Spinal cord (tissue), 10 donors: ENCODE results near the gene TEAD1. TPM values are rescaled to one million over a fixed set of nuclear protein-coding genes. Genes with fewer than 3 reads are reported as not detected.

ENCODE experiments used
- DNase-seq, 6 donors: peaks; one replicate each; pipeline versions ENCODE4 v3.0.0 to v3.0.0-alpha.2; 2013 to 2015; ENCODE audit warnings: low spot score in 6 of 6, low read depth in 4 of 6
- H3K27ac ChIP-seq: one replicate; pipeline ENCODE4 v1.5.1; 2013; ENCODE audit warnings: low read depth, low read length, control low read depth
- H3K27me3 ChIP-seq: one replicate; pipeline ENCODE4 v1.6.1; 2013; ENCODE audit warnings: low read length; ENCODE audit not compliant: control insufficient read depth, insufficient read depth
- H3K36me3 ChIP-seq: one replicate; pipeline ENCODE4 v1.6.1; 2013; ENCODE audit warnings: low read length; ENCODE audit not compliant: control insufficient read depth, insufficient read depth
- H3K4me1 ChIP-seq: one replicate; pipeline ENCODE4 v1.6.1; 2013; ENCODE audit warnings: low read length; ENCODE audit not compliant: control insufficient read depth, insufficient read depth
- H3K4me3 ChIP-seq: one replicate; pipeline ENCODE4 v1.5.1; 2013; ENCODE audit warnings: low read depth, low read length, control low read depth
- H3K9me3 ChIP-seq: one replicate; pipeline ENCODE4 v1.6.1; 2013; ENCODE audit warnings: low read length; ENCODE audit not compliant: control insufficient read depth, insufficient read depth
- WGBS: methylation state at CpG from one replicate; pipeline ENCODE4 v1.1.5; 2013; ENCODE audit warnings: missing lambda C conversion rate; ENCODE audit not compliant: insufficient coverage; 5-methylcytosine and 5-hydroxymethylcytosine counted together
- polyA plus RNA-seq, 2 donors: library from polyadenylated mRNA; unstranded; fragments of 120-200 nt; gene quantifications; one replicate each; pipeline ENCODE4 v1.2.1, GENCODE V29; 2013; ENCODE audit not compliant: insufficient read length in 2 of 2
- total RNA-seq, 2 donors: library from RNA; depleted of rRNA in 1 of 2; stranded (reverse); fragments of 120-200 nt in 1 of 2; fragments of >200 nt in 1 of 2; gene quantifications; one replicate each; pipeline versions ENCODE4 v1.2.3 to v1.2.4, GENCODE V29; 2013 to 2014
- donor health status: healthy.

TEAD1 gene
- total and polyA plus RNA-seq, 4 donors, result 39.2 to 70.9 (median 58.7) TPM

DNA sequence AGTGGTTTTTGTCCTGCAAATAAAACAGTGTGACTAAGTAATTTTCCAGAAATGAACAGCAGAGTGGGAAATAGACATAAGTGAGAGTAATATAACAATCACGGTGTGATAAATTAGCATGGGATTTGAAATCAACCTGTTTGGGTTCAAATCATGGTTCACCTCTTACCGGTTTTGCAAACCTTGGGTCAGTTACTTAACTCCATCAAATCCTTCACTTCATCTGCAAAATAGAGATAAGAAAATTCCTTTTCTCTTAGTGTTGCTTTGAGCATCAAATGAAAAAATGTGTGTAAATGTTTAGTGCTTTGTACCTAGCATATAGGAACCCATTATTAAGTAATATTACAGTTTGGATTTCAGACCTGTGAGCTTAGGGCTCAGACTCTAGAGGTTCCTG is 152.2 kb downstream of the TEAD1 start:
- Histone ChIP-seq H3K27ac (peak overlapping the region; percentile 87), H3K4me1 (peaks cover 25% of the 10 kb centered on the region), H3K36me3 (no peaks in the 10 kb centered on the region), H3K9me3 (peaks cover 3% of the 10 kb centered on the region), H3K4me3 (no peak overlapping the region), H3K27me3 (no peaks in the 10 kb centered on the region)
- WGBS, result no CpG with 5 or more reads among the region's 2 CpGs
- no peak for DNase-seq

- H3K36me3 ChIP-seq, result no peaks in the 10 kb centered on the region
- WGBS, result no CpG with 5 or more reads among the region's 1 CpG
- peak overlapping the region; percentile 28 for H3K4me3 ChIP-seq
- H3K27ac ChIP-seq, result peak overlapping the region; percentile 87
- peaks cover 24% of the 10 kb centered on the region for H3K4me1 ChIP-seq
- H3K27me3 ChIP-seq, result no peaks in the 10 kb centered on the region
- DNase-seq, result no peak
- peaks cover 3% of the 10 kb centered on the region for H3K9me3 ChIP-seq
These were observed 153.1 kb downstream of the TEAD1 start for GRCh38 chr11:12827369-12827768.

DNA sequence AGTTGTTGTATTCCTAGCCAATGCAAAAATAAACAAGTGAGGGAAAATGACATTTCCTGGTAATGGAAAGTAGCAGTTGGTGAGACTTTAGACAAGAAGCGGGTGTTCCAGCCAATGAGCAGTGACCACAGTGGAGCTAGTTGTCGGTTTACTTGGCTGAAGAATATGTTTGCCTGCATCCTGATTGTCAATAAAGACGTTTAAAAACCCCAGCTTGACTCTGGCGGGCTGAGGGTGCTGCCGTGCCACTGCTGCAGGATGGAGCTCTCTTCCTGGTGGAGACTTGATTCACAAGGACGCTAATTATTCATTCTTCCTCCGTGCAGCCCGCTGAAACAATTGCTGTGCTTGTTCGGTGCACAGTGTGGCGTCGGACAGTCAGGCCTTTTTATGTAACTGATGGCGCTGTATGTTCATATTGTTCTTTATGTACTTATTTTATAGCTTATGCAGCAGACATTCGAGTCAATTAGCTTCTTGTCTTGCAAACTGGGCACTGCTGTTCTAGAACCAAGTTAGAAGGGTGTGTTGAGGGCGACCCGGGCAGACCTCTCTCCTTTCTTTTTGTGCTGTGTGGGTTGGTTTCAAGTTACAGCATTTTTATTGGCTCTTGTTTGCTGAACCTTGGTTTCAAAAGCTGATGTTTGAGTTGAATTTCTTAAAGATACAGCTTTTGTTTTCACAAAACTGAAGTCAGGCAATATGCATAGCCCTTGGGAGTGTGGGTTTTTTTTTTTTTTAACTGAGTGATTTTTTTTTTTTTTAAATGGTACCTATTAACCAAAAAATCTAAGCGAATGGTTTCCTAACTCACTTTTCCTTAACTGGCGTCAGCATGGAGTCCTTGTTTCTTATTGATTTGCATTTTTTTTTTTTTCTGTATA is 153.9 kb downstream of the TEAD1 start:
- peak overlapping the region; percentile 87 for H3K27ac ChIP-seq
- peaks cover 3% of the 10 kb centered on the region for H3K9me3 ChIP-seq
- H3K4me1 ChIP-seq, result peaks cover 22% of the 10 kb centered on the region
- H3K36me3 ChIP-seq, result no peaks in the 10 kb centered on the region
- peak in 5 of 6 donors; percentile 43 to 87 (median 75) for DNase-seq
- 3% methylated on average over 6 of the region's 17 CpGs for WGBS
- H3K4me3 ChIP-seq, result peak overlapping the region; percentile 28
- no peaks in the 10 kb centered on the region for H3K27me3 ChIP-seq

DNA sequence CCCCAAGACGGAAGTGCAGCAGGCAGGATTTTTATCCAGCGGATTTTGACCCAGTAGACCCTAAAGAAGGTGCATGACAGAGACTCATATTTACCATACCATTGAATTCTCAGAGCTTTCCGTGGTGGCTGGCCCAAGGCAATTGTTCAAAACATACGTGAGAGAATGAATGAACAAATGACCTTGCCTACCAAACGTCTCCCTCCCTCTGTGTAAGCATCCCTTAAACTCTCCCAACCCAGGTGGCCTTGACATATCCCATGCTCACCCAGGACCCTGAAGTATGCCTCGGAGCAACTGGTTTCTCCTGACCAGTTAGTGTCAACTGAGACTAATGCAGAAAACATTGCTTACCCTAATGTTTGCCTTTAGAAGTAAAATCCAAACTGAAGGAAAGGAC is 154.9 kb downstream of the TEAD1 start:
- Histone ChIP-seq H3K27ac (peak overlapping the region; percentile 87), H3K36me3 (no peaks in the 10 kb centered on the region), H3K9me3 (peaks cover 3% of the 10 kb centered on the region), H3K27me3 (no peaks in the 10 kb centered on the region), H3K4me3 (peak overlapping the region; percentile 17), H3K4me1 (peaks cover 22% of the 10 kb centered on the region)
- no peak for DNase-seq
- 39% methylated on average over 4 of the region's 6 CpGs for WGBS

- WGBS, result 79% methylated on average over 2 of the region's 2 CpGs
- H3K9me3 ChIP-seq, result peaks cover 3% of the 10 kb centered on the region
- H3K4me1 ChIP-seq, result peaks cover 19% of the 10 kb centered on the region
- no peak overlapping the region for H3K4me3 ChIP-seq
- peak overlapping the region; percentile 87 for H3K27ac ChIP-seq
- DNase-seq, result no peak
- H3K27me3 ChIP-seq, result no peaks in the 10 kb centered on the region
- H3K36me3 ChIP-seq, result no peaks in the 10 kb centered on the region
These were observed 155.5 kb downstream of the TEAD1 start for GRCh38 chr11:12829540-12830314.

DNA sequence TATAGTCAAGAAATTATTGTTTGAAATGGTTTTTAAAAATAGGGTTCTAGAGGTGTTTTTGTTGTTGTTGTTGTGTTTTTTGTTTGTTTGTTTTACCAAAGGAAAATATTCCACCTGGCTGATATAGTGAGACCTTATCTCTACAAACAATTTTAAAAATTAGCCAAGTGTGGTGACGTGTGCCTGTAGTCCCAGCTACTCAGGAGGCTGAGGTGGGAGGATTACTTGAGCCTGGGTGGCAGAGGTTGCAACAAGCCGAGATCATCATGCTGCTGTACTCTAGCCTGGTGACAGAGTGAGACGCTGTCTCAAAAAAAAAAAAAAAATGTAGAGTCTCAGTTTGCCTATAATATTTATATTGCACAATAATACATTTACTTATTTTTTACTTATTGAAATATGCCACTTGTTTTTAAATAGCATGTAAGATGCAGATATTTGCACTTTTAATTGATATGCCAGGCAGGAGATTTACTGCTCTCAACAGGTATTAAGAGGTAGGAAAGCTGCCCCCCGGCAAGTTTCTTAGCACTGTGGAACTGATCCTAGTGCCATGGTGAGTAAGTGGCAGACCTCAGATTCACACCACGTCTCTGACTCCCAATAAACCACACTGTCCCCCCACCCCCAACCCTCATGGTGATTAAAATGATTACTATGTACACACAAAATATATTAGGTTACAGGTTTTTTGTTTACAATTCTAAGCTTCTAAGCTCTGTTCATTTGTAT is 157.4 kb downstream of the TEAD1 start:
- DNase-seq, result no peak
- peaks cover 19% of the 10 kb centered on the region for H3K4me1 ChIP-seq

DNA sequence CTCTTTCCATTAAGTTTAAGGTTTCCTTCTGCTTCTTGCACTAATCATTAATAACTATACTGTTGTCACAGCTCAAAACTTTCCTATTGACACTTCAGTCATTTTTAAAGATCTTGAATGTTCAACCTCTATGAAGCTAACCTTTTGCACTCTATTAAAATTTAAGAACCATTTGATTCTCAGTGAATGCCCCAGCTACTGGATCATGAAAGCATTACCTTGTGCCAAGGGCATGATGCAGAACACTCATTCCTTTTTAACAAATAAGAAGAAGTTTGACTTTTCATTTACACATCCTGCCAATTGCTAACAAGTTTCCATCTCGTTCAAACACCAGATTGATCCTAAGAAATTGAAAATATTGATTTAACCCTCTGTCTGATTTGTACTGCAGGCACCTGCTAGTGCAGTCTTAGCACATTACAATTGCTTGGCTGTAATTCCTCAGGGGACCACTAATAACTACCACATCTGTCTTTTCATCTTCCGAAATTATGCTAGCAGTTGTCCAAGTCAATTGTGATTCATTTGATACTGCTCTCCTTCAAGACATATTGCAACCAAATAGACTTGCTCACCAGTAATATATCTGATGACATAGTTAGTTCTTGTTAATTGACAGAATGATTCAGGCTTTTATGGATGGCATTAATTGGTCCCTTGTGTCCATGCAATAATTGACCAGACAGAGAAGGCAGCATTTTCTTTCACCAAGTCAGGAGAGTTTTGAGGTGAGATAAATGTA is 158.4 kb downstream of the TEAD1 start:
- 18% methylated on average over 2 of the region's 2 CpGs for WGBS
- no peak overlapping the region for H3K27ac ChIP-seq
- DNase-seq, result peak in 1 of 6 donors; percentile 74
- H3K4me3 ChIP-seq, result no peak overlapping the region
- no peaks in the 10 kb centered on the region for H3K36me3 ChIP-seq
- no peaks in the 10 kb centered on the region for H3K9me3 ChIP-seq
- H3K27me3 ChIP-seq, result no peaks in the 10 kb centered on the region
- peaks cover 19% of the 10 kb centered on the region for H3K4me1 ChIP-seq

More for the DNA sequence above, 157.4 kb downstream of the TEAD1 start:
- WGBS, result no CpG with 5 or more reads among the region's 5 CpGs
- H3K36me3 ChIP-seq, result no peaks in the 10 kb centered on the region
- no peaks in the 10 kb centered on the region for H3K27me3 ChIP-seq
- H3K27ac ChIP-seq, result no peak overlapping the region
- no peaks in the 10 kb centered on the region for H3K9me3 ChIP-seq
- H3K4me3 ChIP-seq, result no peak overlapping the region

DNA sequence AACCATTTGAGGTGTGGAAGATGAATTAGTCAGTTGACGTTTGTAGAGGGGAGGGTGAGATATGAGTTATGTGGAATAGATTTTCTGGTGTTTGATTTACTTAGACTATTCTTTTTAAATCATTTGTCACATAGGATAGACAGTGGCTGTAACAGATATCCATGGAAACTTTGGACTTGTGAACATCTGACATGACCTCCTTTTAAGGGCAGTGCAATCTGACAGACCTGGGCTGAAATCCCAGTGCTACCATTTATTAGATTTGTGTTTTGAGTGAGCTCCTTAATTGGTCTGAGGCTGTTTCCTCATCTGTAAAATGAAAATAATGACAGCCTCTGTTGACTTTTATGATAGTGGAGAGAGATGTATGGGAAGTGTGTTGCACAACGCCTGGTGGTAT is 159.9 kb downstream of the TEAD1 start:
- no peaks in the 10 kb centered on the region for H3K9me3 ChIP-seq
- WGBS, result no CpG with 5 or more reads among the region's 2 CpGs
- H3K27ac ChIP-seq, result no peak overlapping the region
- peaks cover 9% of the 10 kb centered on the region for H3K4me1 ChIP-seq
- no peaks in the 10 kb centered on the region for H3K27me3 ChIP-seq
- H3K36me3 ChIP-seq, result no peaks in the 10 kb centered on the region
- DNase-seq, result no peak
- H3K4me3 ChIP-seq, result no peak overlapping the region

GRCh38 chr11:12834630-12835029 is 160.4 kb downstream of the TEAD1 start:
- Histone ChIP-seq H3K36me3 (no peaks in the 10 kb centered on the region), H3K27ac (no peak overlapping the region), H3K4me1 (peaks cover 8% of the 10 kb centered on the region), H3K9me3 (no peaks in the 10 kb centered on the region), H3K27me3 (no peaks in the 10 kb centered on the region), H3K4me3 (no peak overlapping the region)
- no peak for DNase-seq
- no CpG with 5 or more reads among the region's 1 CpG for WGBS
